Measurements from ENCODE around the gene OPTN. TPM values are rescaled to one million over a fixed set of nuclear protein-coding genes. Genes with fewer than 3 reads are reported as not detected.

The OPTN gene
- total RNA-seq, 1 donor from 2014 or later, result 48.5 TPM

- Histone ChIP-seq H3K27me3 (no peaks in the 10 kb centered on the region), H3K9me3 (no peaks in the 10 kb centered on the region), H3K4me1 (no peaks in the 10 kb centered on the region), H3K4me3 (no peak overlapping the region), H3K36me3 (peaks cover 38 to 71% of the 10 kb centered on the region in 2 donors), H3K27ac (no peak overlapping the region)
- no peak for DNase-seq (ENCODE audit: low spot score in 2 of 2)
- intact Hi-C loops (cut with DNase I), result no loop called here
- TF ChIP-seq, protein P1, sequence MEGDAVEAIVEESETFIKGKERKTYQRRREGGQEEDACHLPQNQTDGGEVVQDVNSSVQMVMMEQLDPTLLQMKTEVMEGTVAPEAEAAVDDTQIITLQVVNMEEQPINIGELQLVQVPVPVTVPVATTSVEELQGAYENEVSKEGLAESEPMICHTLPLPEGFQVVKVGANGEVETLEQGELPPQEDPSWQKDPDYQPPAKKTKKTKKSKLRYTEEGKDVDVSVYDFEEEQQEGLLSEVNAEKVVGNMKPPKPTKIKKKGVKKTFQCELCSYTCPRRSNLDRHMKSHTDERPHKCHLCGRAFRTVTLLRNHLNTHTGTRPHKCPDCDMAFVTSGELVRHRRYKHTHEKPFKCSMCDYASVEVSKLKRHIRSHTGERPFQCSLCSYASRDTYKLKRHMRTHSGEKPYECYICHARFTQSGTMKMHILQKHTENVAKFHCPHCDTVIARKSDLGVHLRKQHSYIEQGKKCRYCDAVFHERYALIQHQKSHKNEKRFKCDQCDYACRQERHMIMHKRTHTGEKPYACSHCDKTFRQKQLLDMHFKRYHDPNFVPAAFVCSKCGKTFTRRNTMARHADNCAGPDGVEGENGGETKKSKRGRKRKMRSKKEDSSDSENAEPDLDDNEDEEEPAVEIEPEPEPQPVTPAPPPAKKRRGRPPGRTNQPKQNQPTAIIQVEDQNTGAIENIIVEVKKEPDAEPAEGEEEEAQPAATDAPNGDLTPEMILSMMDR (IDR thresholded peaks at IDR 0.05), result no peak
Observed at GRCh38 chr10:13139676-13140075, 39.7 kb downstream of the OPTN start.

DNA sequence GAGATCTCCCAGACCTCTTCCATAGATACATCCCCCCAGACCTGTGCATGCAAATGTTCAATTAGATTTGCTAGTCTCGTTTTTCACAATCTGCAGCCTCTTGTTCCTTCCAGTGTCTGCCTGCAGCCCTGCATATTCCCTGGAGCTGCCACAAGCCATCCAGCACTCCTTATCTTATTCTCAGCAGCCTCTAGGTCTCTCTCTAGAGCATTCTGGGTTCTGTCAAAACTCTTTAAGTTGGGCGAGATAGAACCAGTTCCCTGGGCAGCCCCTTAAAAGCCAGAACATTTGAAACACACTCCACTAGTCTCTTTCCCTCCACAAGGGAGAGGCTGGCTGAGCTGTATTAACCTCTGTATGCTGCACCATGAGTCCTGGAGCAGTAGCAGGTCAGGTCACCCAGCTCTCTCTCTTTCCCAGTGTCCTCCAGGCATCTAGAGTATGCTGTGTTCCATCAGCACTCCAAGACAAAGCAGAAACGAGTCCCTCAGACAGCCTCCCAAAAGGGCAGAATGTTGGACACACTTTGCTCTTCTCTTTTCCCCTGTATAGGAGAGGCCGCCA, 40.7 kb downstream of the OPTN start:
- Histone ChIP-seq H3K27ac (no peak overlapping the region), H3K27me3 (no peaks in the 10 kb centered on the region), H3K9me3 (peaks cover 0 to 6% of the 10 kb centered on the region in 2 donors), H3K36me3 (peaks cover 31 to 61% of the 10 kb centered on the region in 2 donors), H3K4me1 (no peaks in the 10 kb centered on the region), H3K4me3 (no peak overlapping the region)
- TF ChIP-seq, protein P1 (IDR thresholded peaks at IDR 0.05), result no peak
- intact Hi-C loops (cut with DNase I), result no loop called here
- DNase-seq (ENCODE audit: low spot score in 2 of 2), result no peak

GRCh38 chr10:13143766-13144165, 43.8 kb downstream of the OPTN start:
- DNase-seq (ENCODE audit: low spot score in 2 of 2), result no peak

DNA sequence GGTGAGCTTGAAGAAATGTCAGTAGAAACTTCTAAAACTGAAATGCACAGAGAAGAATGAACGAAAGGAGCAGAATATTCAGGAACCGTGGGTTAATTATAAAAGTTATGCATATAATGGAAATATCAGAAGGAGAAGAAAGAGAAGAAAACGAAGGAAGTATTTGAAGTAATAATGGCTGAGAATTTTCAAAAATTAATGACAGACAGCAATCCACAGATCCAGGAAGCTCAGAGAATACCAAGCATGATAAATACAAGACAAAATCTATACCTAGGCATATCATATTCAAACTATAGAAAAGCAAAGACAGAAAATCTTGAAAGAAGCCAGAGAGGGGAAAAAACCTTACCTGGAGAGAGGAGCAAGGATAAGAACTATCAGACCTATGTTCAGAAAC, 44.9 kb downstream of the OPTN start:
- Histone ChIP-seq H3K9me3 (peaks cover 0 to 14% of the 10 kb centered on the region in 2 donors), H3K4me1 (no peaks in the 10 kb centered on the region), H3K4me3 (no peak overlapping the region), H3K27me3 (no peaks in the 10 kb centered on the region), H3K36me3 (peaks cover 5 to 36% of the 10 kb centered on the region in 2 donors), H3K27ac (no peak overlapping the region)
- intact Hi-C loops (cut with DNase I), result no loop called here
- TF ChIP-seq, protein P1 (IDR thresholded peaks at IDR 0.05), result no peak
- no peak for DNase-seq (ENCODE audit: low spot score in 2 of 2)

More at GRCh38 chr10:13143766-13144165, 43.8 kb downstream of the OPTN start:
- H3K27me3 ChIP-seq, result no peaks in the 10 kb centered on the region
- H3K4me3 ChIP-seq, result no peak overlapping the region
- H3K27ac ChIP-seq, result no peak overlapping the region
- H3K9me3 ChIP-seq, result peaks cover 0 to 14% of the 10 kb centered on the region in 2 donors
- TF ChIP-seq, protein P1 (IDR thresholded peaks at IDR 0.05), result no peak
- peaks cover 11 to 36% of the 10 kb centered on the region in 2 donors for H3K36me3 ChIP-seq
- H3K4me1 ChIP-seq, result no peaks in the 10 kb centered on the region
- intact Hi-C loops (cut with DNase I), result no loop called here

- intact Hi-C loops (cut with DNase I), result no loop called here
- H3K27me3 ChIP-seq, result no peaks in the 10 kb centered on the region
- TF ChIP-seq, protein P1 (IDR thresholded peaks at IDR 0.05), result no peak
- peaks cover 0 to 23% of the 10 kb centered on the region in 2 donors for H3K36me3 ChIP-seq
- no peak for DNase-seq (ENCODE audit: low spot score in 2 of 2)
- H3K4me3 ChIP-seq, result no peak overlapping the region
- no peak overlapping the region for H3K27ac ChIP-seq
- no peaks in the 10 kb centered on the region for H3K4me1 ChIP-seq
- peaks cover 6 to 14% of the 10 kb centered on the region in 2 donors for H3K9me3 ChIP-seq
Observed at GRCh38 chr10:13146379-13146778, 46.4 kb downstream of the OPTN start.

All from ascending aorta (tissue), 2 donors.